ENCODE measurements around the gene ASXL1. TPM values are rescaled to one million over a fixed set of nuclear protein-coding genes. Genes with fewer than 3 reads are reported as not detected.

Gene ASXL1
- total RNA-seq, 4 donors from 2014 or later: 43.2 to 143 (median 71.8) TPM

- TF ChIP-seq, protein P1, sequence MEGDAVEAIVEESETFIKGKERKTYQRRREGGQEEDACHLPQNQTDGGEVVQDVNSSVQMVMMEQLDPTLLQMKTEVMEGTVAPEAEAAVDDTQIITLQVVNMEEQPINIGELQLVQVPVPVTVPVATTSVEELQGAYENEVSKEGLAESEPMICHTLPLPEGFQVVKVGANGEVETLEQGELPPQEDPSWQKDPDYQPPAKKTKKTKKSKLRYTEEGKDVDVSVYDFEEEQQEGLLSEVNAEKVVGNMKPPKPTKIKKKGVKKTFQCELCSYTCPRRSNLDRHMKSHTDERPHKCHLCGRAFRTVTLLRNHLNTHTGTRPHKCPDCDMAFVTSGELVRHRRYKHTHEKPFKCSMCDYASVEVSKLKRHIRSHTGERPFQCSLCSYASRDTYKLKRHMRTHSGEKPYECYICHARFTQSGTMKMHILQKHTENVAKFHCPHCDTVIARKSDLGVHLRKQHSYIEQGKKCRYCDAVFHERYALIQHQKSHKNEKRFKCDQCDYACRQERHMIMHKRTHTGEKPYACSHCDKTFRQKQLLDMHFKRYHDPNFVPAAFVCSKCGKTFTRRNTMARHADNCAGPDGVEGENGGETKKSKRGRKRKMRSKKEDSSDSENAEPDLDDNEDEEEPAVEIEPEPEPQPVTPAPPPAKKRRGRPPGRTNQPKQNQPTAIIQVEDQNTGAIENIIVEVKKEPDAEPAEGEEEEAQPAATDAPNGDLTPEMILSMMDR (IDR thresholded peaks at IDR 0.05): no peak
- TF ChIP-seq EP300 (IDR thresholded peaks at IDR 0.05) (no peak), POLR2AphosphoS5 (IDR thresholded peaks at IDR 0.05) (no peak), POLR2A (IDR thresholded peaks at IDR 0.05) (no peak)
- H3K27me3 ChIP-seq: no peaks in the 10 kb centered on the region
- H3K4me1 ChIP-seq: no peaks in the 10 kb centered on the region
- no peak for DNase-seq (ENCODE audit: low spot score in 2 of 2)
- no peak overlapping the region for H3K4me3 ChIP-seq
- peaks cover 27% of the 10 kb centered on the region for H3K36me3 ChIP-seq
- no peaks in the 10 kb centered on the region for H3K9me3 ChIP-seq
- no peak overlapping the region for H3K27ac ChIP-seq
- 68% methylated on average over 6 of the region's 6 CpGs for WGBS
Observed at GRCh38 chr20:32325706-32326503, 32.2 kb upstream of the ASXL1 start.

DNA sequence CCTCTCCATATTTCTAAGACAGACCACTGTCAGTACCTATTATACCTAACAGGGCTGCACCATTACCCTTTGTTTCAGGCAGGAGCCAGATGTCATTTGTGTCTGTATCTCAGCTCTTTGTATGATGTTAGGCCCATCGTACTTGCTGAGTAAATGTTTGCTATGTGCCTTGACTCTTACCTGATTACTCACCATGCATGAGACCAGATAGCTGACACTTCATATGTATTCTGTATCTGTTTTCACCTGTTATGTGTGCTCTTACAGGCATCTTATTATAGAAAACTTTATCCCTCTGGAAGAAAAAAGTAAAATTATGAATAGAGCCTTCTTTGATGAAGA lies 31.7 kb upstream of the ASXL1 start:
- no peak overlapping the region for H3K4me3 ChIP-seq
- H3K9me3 ChIP-seq: no peaks in the 10 kb centered on the region
- peaks cover 33% of the 10 kb centered on the region for H3K36me3 ChIP-seq
- no peak overlapping the region for H3K27ac ChIP-seq
- no peak for DNase-seq (ENCODE audit: low spot score in 2 of 2)
- TF ChIP-seq POLR2AphosphoS5 (IDR thresholded peaks at IDR 0.05) (no peak), POLR2A (IDR thresholded peaks at IDR 0.05) (no peak), EP300 (IDR thresholded peaks at IDR 0.05) (no peak)
- TF ChIP-seq, protein P1 (IDR thresholded peaks at IDR 0.05): no peak
- WGBS: 86% methylated on average over 1 of the region's 1 CpG
- H3K27me3 ChIP-seq: no peaks in the 10 kb centered on the region
- no peaks in the 10 kb centered on the region for H3K4me1 ChIP-seq

DNA sequence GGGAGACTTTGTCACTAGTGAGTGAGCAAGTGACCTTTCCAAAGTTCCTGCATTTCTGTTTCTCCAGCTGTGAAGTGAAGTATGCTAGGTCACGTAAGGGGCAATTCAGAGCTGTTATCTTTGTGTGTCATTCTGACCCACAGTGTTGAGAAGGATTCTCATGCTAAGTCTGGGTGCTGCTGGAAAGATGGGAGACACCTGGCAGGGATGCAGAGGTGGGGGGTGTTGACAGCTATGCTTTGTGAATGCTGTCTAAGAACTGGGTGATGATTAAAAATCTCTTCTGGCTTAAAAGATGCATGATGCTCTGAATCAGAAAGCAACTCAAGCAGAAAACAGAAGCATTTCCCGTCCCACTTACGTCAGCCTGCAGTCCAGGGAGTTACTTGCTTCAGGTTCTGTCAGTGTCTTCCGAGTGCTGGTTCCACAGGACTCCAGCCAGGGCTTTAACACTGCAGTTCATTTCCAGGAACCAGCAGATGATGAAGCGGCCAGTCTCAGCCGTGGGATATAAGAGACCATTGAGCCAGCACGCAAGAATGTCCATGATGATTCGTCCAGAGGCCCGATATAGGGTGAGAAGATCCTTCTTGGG lies 30.9 kb upstream of the ASXL1 start:
- Histone ChIP-seq H3K27ac (no peak overlapping the region), H3K36me3 (peaks cover 40% of the 10 kb centered on the region), H3K4me3 (no peak overlapping the region), H3K9me3 (no peaks in the 10 kb centered on the region), H3K27me3 (no peaks in the 10 kb centered on the region), H3K4me1 (no peaks in the 10 kb centered on the region)
- 97% methylated on average over 9 of the region's 9 CpGs for WGBS
- DNase-seq (ENCODE audit: low spot score in 2 of 2): no peak
- no peak for TF ChIP-seq POLR2AphosphoS5 (IDR thresholded peaks at IDR 0.05)
- TF ChIP-seq, protein P1 (IDR thresholded peaks at IDR 0.05): no peak

DNA sequence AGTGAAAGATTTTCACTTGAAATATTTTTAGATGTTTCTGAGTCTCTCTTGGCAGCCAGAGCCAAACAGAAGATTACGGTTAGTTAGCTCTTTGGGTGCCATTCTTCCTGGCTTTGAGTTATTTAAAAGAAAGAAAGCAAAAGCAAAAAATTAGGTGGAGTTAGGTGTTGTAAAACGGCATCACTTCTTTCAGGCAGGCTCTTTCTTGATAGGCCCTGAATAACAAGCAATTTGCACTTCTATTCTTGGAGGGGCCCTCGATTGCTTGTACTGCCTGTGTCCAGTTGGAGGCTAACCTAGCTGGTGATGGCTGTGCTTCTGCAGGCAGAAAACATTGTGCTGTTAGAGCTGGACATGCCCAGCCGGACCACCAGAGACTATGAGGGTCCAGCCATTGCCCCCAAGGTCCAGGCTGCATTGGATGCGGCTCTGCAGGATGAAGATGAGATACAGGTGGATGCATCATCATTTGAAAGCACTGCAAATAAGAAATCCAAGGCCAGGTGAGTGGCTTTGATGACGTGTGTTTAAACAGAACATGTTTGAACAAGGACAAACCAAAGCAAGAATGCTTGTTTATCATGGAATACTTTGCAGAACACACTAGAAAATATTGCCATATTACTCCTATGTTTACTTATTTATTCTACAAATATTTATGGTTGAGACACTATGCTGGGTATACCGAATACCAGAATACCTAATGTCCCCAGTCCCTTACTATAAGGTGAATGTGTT lies 28.1 kb upstream of the ASXL1 start:
- 83% methylated on average over 7 of the region's 7 CpGs for WGBS
- Histone ChIP-seq H3K36me3 (peaks cover 47% of the 10 kb centered on the region), H3K27ac (no peak overlapping the region), H3K27me3 (no peaks in the 10 kb centered on the region), H3K4me1 (peaks cover 15% of the 10 kb centered on the region), H3K4me3 (no peak overlapping the region), H3K9me3 (no peaks in the 10 kb centered on the region)
- TF ChIP-seq POLR2A (IDR thresholded peaks at IDR 0.05) (no peak), POLR2AphosphoS5 (IDR thresholded peaks at IDR 0.05) (no peak), EP300 (IDR thresholded peaks at IDR 0.05) (no peak)
- TF ChIP-seq, protein P1 (IDR thresholded peaks at IDR 0.05): no peak
- DNase-seq (ENCODE audit: low spot score in 2 of 2): no peak

- TF ChIP-seq, protein P1 (IDR thresholded peaks at IDR 0.05): no peak
- no peak for TF ChIP-seq POLR2AphosphoS5 (IDR thresholded peaks at IDR 0.05)
- TF ChIP-seq POLR2A (IDR thresholded peaks at IDR 0.05): no peak
- TF ChIP-seq EP300 (IDR thresholded peaks at IDR 0.05): no peak
- DNase-seq (ENCODE audit: low spot score in 2 of 2): no peak
- Histone ChIP-seq H3K4me1 (peaks cover 15% of the 10 kb centered on the region), H3K27ac (no peak overlapping the region), H3K36me3 (peaks cover 47% of the 10 kb centered on the region), H3K27me3 (no peaks in the 10 kb centered on the region), H3K4me3 (no peak overlapping the region), H3K9me3 (no peaks in the 10 kb centered on the region)
- 77% methylated on average over 1 of the region's 1 CpG for WGBS
Observed at GRCh38 chr20:32330555-32330897, 27.6 kb upstream of the ASXL1 start.
